GM11168 (cell line): ENCODE results near the gene MYL3.
"Not testable (repeated sequence)": the region's sequence is repeated elsewhere in the genome, so short reads cannot be mapped to it uniquely, and the experiment has no call there.

Source experiments
- in situ Hi-C: fragments of 300-500 bp; cut with MboI; formaldehyde crosslinking; loops from one replicate; pipeline ENCODE4 v1.12.0; 2022; ENCODE audit warnings: low sequenced_read_pairs; ENCODE audit not compliant: unreplicated experiment

MYL3 gene

DNA sequence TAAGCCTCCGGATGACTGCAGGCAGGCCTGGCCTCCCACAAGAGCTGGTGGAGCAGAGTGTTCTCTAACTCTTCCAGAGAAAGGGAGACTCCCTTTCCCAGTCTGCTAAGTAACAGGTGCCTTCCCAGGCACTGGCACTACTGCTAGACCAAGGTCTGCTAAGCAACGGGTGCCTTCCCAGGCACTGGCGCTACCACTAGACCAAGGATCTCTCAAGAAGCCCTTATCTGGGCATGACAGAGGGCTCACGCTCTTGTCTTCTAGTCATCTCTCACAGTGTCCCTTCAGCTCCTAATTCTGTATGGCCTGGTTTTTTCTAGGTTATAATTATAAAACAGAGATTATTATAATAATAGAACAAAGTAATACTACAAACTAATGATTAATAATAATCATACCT lies 27.8 kb downstream of the MYL3 start:
- in situ Hi-C loops: no loop called here

DNA sequence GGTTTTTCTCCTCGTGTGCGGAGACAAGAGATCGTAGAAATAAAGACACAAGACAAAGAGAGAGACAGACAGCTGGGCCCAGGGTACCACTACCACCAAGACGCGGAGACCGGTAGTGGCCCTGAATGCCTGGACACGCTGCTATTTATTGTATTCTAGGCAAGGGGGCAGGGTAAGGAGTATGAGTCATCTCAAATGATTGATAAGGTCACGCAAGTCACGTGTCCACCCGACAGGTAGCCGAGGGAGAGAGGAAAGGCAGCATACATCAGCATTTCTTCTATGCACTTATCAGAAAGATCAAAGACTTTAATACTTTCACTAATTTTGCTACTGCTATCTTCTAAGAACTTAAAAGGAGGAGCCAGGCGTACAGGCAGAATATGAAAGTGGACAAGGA lies 28.2 kb downstream of the MYL3 start:
- in situ Hi-C loops: no loop called here

DNA sequence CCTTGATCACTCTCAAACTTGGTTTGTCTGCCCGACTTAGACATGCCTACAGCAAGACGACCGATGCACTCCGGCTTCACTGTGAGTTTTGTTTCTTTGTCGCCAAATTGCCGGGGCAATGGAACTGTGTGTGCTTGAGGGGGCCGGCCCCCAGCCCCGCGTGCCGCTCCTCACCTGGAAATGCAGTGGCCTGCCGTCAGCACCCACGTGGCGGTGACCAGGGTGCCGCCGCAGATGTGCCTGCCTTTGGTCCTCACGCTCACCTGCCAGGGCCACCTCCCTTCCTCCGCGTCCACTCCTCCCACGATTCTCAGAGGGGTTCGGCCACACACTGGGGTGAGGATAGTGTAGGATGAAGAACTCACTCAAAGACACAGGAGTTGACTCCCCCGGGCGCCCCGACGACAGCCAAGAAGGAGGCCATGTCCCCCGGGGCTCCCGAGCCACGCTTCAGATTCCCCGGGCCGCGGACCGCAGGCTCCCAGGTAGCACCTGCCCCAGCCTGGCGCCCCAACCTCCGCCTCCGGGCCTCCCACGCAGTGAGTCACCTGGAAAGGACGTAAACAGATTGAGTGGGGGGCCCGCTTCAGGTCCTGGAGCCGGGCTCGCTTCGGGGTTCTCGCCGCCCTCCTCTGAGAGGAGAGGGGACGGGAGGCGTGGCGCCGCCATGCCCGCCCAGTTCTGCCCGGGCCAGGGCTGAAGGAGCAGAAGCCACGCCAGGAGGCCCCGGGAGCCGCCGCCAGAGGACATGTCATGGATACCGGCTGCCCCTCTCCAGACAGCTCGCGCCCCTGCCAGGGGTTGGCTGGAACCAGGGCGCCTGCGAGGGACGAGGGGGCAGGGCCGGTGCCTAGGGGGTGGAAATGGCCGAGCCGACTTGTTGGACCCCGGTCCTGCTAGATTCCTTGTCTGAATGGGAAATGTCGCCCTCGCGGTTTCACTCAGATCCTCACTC lies 29.6 kb downstream of the MYL3 start:
- in situ Hi-C loops: no loop called here

DNA sequence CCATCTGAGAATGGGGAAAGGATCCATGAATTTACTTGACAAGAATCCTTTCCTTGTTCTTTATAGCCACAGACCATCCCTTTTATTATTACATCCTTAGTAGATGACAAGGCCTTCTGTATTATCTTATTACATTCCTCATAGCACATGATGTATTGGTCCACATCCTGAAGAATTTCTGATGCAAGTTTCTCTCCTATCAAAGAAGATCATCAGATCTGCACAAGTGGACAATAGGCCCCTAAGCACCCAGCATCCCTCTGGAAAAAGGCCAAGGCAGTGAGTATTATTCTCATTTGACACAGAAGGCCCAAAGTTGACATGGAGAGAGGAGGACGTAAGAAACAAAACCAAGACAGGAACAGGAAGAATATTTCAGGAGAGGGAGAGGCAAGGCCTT lies 31.4 kb downstream of the MYL3 start:
- in situ Hi-C loops: no loop called here

DNA sequence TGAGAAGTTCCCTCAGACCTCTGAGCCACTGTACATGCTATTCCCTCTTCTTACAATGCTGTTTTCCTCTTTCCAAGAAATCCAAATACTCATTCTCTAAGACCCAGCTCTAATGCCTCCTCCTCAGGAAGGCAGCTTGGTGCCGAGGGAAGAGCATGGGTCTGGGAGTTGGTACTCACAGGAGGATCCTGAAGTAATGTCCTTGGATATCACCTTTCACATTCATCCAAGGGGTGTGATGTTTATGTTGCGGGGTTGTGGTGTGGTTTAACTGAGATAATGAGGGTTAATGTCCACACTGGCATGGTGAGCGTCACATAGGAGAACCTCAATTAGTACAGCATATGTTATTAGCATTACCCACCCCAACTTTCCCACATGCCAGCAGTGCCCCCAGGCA lies 31.9 kb downstream of the MYL3 start:
- in situ Hi-C loops: no loop called here

DNA sequence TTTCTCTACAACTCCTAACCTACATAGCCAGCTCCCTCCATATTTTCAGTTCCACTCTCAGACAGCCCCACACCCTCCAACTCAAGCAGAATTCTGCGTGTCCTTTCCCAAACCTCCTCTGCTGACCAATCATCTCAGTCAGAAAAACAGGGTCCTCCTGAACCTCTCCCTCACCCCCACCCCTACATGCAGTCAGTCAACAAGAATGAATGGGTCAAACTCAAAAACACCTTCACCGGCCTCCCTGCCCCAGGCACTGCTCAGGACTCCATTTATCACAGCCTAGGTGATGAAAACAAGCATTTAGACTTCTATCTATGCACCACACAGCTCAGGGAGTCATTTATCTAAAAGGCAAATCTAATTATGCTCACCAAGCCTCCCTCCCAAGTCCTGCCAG lies 32.4 kb downstream of the MYL3 start:
- in situ Hi-C loops: no loop called here

DNA sequence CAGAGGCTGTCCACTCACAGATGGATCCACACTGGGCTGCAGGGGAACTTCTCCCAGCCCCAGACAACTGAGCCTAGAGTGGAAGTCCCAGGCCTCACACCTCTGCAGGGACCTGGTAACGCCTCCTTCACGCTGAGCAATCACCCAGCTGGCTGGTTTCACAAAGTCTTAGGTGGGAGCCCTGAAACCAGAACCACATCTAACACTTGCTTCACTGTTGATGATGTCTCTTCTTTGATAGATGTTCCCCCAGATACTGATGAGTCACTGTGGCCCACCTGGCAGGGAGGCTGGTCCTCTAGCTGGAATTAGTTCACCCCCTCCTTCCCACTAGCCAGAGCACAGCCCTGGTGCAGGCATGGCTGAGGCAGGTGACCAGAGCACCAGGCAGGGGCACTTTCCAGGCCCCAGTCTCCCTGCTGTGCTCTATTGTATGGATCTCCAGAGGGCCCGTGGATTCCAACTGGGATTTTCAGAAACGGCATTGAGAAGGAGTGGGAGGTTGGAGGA lies 33.5 kb downstream of the MYL3 start:
- in situ Hi-C loops: no loop called here

DNA sequence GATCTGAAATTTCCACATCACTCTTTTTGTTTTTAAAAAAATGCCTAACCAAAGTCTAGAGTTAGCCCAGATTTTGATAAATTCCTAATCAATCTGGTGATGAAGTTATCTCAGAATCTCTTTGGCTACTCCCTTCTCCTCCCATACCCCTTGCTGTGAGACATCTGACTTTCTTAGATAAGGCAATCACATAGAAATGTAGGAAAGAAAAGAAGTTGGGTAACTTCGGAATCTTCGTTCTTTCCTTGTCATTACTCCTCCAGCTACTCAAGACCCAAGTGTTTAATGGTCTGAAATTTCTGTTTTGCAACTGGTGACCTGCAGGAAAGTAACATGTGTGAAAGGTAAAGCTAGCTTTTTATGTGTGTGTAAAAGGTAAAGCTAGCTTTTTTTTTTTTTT lies 37.8 kb downstream of the MYL3 start:
- in situ Hi-C loops: no loop called here

DNA sequence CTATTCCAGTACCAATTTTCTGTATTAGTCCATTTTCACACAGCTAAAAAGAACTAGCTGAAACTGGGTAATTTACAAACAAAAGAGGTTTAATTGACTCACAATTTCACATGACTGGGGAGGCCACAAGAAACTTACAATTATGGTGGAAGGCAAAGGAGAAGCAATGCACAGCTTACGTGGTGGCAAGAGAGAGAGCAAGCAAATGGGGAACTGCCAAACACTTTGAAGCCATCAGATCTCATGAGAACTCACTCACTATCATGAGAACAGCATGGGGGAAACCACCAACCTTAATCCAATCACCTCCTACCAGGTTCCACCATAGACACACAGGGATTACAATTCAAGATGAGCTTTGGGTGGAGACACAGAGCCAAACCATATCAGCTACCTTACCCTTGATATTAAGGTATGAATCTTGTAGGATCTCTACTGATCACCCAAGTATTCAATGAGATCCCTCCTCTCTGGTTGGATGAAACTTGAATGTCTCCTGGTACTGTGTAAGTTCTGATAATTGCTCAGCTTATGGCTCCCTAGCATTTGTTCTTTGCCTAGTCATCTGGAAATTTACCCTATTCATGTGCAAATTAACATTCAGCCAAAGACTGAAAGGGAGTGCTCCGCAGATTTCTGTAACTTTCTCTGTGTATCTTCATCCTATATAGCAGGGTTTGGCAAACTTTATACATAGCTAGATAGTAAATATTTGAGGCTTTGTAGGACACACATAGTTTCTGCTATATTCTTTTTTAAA lies 38.9 kb downstream of the MYL3 start:
- in situ Hi-C loops: no loop called here

DNA sequence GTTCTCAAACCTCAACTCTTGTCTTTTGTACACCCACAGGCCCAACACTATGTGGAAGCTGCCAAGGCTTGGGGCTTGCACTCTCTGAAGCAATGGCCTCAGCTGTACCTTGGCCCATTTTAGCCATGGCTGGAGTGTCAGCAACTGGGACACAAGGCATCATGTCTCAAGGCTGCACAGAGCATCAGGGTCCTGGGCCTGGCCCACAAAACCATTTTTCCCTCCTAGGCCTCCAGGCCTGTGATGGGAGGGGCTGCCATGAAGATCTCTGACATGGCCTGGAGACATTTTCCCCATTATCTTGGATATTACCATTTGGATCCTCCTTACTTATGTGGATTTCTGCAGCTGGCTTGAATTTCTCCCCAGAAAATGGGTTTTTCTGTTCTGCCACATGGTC lies 39.9 kb downstream of the MYL3 start:
- in situ Hi-C loops: not testable (repeated sequence)

DNA sequence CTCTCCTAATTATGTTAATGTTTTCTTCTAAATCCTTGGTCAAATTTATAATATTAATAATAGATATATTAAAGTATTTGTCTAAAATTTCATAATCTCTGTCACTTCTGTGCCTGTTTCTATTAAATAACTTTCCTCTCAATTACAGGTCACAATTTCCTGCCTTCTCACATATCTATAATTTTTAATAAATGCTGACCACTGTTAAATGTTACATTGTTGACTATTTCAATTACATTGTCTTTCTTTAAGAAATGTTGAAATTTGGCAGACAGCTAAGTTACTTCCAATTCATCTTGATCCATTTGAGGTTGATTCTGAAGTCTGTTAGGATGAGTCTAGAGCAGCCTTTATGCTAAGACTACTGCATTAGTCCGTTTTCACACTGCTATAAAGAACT lies 41.7 kb downstream of the MYL3 start:
- in situ Hi-C loops: no loop called here

DNA sequence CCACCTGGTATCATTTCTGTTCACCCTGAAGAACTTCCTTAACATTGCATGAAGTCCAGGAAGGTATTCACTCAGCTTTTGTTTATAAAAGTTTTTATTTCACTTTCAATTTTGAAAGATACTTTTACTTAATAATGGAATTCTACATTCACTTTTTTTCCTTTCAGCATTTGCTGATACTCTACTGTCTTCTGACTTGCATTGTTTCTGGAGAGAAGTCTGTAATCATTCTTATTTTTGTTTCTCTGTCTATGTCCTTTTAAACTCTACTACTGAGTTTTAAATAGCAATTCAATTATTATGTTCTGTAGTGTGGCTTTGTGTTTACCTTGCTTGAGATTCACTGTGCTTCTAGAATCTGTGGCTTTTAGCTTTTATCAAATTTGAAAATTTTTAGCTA lies 42.4 kb downstream of the MYL3 start:
- in situ Hi-C loops: no loop called here

DNA sequence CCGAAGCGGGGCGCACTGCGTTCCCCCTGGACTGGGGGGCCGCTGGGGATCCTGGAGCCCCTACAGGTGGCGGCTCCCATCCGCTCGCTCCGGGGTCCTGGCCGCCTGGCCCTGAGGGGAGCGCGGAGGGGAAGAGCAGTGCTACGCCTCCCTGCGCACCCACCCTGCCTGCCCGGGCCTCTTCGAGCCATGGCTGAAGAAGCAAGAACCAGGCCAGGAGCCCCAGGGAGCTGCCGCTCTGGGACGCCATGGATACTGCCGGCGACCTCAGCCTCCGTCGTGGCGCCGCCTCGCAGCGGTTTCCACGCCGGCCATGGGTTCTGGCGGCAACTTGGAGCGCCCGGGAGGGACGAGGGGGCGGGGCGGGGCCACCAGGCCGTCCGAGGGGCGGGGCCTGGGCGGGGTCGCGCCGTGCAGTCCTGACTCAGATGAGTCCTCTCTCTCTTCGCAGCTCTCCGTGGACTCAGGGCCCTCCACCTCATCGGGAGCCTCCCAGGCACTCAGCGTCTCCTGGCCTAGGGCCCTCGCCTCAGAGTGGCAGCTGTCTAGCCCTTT lies 50.9 kb downstream of the MYL3 start:
- in situ Hi-C loops: no loop called here

DNA sequence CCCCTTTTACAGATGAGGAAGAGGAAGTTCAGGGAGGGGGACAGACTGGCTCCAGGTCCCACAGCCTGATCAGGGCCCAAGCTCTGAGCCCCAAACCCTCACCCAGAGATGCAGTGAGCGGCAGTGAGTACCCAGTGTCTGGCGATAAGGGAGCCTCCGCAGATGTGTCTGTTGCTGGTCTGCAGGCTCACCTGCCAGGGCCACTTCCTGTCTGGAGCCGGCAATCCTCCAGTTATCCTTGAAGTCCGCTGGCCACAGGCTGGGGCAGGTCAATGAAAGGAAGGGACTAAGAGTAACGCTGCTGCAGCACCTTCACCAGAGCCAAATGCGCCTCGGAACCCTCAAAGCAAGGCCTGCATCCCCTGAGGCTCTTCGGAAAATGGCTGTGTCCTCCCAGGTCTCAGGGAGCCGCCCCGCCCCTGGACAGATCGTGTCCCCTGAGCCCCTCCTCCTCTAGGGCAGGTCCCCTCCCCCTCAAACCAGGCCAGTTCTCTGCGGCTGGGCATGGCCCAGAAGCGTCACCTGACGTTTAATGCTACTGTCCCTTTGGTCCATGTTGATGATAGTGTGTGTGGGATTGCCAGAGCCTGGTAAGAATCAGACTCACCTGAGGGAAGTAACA lies 51.5 kb downstream of the MYL3 start:
- in situ Hi-C loops: no loop called here

DNA sequence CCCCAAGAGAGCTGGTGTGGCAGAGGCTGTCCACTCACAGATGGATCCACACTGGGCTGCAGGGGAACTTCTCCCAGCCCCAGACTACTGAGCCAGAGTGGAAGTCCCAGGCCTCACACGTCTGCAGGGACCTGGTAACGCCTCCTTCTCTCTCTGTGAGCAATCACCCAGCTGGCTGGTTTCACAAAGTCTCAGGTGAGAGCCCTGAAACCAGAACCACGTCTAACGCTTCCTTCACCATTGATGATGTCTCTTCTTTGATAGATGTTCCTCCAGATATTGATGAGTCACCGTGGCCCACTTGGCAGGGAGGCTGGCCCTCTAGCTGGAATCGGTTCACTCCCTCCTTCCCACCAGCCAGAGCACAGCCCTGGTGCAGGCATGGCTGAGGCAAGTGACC lies 54.5 kb downstream of the MYL3 start:
- in situ Hi-C loops: not testable (repeated sequence)
